CD4-positive, alpha-beta T cell treated with Interleukin-2 at 100 ng/mL for 4 hours (primary cell): ENCODE measurements around the gene LRRN4CL.

Experiments
- DNase-seq: peaks from one replicate; pipeline ENCODE4 v3.0.0-alpha.2; 2020; ENCODE audit warnings: low spot score

Gene LRRN4CL

DNA sequence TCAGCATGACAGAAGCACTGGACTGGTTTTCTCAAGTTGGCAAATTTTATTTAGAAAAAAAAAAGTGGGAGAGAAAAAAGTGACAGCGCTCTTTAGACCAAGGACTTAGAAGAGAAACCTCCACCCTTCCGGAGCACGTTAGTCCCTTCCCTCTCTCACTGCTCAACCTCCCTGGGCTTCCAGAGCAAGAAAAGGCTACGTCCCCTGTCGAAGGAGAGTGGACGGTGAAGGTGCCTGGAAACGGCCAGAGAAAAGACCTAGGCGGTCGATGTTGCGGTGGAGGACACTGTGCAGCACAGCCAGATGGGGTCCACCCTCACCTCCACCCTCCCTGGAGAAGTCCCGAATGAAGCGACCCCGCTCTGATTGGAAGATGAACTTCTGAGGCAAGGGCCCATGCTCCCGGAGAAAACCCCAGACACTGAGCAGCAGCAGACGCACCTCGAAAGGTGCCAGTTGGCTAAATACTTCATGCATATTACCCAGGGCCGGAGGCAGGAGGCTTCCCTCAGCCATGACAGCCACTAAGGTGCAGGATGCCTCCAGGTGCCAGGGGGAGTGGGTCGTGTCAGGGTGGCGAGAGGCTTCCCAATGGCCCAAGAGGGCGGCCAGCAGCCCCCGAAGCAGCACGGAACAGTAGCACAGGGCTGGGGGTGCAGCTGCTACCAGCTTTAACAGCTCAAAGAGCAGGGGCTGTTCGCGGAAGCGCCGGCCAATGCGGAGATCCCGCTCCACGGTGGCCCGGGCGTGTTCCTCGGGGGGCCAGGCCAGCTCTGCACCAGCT is 42.3 kb downstream of the LRRN4CL start:
- no peak for DNase-seq

GRCh38 chr11:62645946-62646824 is 43.1 kb downstream of the LRRN4CL start, which contains the start of gene GANAB:
Gene GANAB, minus strand, starts transcription at chr11:62646613. Its CDS starts 14 bp downstream, at chr11:62646599.
- DNase-seq, result peak; percentile 99

DNA sequence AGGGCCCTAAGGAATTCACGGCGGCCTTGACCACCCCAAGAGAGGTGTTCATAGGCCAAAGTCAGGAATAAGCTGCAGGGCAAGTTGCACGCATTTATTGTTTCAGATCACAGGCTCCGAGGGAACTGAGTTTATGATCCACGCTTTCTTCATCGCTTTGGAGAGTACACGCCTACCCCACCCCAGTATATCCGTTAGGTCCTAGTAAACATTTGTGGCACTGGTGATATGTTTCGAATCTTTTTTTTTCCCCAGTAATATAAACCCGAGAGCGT is 43.7 kb downstream of the LRRN4CL start:
- DNase-seq, result no peak

- no peak for DNase-seq
Observed at GRCh38 chr11:62644220-62644619, 45.1 kb downstream of the LRRN4CL start.
